ELF-1 (cell line): ENCODE measurements around the gene GPX4.

Source experiments
- DNase-seq: peaks from one replicate; pipeline ENCODE4 v3.0.0-alpha.2; 2016; ENCODE audit warnings: low read depth, low spot score

Gene GPX4

DNA sequence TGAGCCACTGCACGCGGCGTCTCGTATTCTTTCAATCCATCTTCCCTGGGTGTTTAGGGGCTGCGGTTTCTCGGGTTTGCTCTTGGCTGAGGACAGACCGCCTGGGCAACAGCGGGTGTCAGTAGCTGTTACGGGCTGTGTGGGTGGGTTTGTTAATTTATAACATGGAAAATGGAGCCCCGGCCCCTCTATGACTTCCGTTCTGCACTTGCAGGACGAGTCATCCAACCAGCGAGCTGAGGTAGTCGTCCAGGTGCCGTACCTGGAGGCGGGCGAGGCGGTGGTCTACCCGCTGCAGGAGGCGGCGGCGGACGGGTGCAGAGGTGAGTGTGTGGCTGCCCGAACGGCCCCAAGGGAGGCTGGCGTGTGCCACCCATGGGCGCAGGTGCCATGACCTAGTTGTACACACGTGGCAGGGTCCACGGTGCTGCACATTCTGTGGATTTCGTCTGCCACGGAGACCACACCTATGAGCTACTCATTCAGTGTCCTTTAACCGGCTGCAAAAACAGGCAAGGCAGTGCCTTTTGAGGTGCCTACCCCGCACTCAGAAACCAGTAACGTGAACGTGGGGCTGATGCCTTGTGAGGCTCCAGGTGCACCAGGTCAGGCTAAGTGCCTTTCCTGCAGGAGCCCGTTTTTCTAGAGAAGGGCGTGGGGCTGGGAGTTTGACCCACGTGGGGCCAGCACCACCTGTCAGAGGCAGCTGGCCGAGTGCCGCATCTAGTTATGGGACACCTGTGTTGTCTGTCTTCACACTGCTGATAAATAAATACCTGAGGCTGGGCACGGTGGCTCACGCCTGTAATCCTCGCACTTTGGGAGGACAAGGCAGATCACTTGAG is 19.5 kb upstream of the GPX4 start:
- no peak for DNase-seq

DNA sequence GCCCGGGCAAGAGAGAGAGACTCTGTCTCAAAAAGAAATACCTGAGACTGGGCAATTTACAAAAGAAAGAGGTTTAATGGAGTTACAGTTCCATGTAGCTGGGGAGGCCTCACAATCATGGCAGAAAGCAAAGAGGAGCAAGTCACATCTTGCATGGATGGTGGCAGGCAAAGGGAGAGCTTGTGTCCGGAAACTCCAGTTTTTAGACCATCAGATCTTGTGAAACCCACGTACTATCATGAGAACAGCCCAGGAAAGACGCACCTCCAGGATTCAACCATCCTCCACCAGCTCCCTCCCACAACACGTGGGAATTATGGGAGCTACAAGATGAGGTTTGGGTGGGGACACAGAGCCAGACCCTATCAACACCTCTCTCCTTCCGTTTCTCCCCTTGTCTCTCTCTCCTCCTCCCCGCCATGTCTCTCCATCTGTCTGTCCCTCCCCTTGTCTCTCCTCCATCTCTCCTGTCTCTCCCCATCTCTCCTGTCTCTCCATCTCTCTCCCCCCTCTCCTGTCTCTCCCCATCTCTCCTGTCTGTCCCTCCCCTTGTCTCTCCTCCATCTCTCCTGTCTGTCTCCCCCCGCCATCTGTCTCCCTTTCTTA is 18.6 kb upstream of the GPX4 start:
- no peak for DNase-seq

DNA sequence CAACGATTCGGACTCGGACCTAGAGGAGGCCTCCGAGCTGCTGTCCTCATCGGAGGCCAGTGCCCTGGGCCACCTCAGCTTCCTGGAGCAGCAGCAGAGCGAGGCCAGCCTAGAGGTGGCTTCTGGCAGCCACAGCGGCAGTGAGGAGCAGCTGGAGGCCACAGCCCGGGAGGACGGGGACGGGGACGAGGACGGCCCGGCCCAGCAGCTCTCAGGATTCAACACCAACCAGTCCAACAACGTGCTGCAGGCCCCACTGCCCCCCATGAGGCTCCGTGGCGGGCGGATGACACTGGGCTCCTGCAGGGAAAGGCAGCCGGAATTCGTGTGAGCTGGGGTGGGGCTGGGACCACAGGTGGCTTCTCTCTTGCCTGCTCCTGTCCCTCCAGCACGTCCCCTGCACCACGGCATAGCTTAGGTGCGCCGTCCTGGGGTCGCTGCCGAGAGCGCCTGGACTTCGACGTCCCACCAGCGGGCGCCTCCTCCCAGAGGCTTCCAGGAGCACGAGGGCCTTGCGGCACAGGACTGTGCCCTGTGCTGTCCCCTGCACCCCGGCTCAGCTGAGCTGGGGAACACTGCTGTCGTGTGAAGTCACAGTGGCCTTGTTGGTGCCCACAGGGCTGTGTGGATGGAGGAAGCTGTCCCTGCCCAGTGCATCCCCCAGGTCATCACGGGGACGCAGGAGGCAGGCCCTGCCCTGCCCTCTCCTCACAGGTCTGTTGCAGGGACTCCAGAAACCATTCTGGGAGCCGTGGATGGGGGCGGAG is 17.9 kb upstream of the GPX4 start:
- DNase-seq, result no peak

DNA sequence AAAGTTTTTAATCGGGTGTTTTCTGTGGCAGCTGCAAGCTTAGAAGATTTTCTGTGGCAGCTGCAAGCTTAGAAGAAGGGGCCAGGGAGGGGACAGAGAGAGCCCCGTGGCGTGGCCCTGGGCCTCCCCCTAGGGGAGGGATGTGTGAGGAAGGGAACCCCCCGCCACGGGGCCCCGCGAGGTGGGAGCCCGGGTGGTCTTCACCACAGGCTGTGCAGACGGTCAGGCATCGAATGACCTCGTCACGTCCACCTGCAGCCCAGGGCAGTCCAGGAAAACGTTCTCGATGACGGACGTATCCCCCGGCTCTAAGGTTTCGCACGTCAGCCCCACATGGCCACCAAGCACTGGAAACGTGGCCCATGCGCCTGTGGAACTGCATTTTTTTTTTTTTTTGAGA is 17.2 kb upstream of the GPX4 start:
- DNase-seq, result no peak

- no peak for DNase-seq
Measured at GRCh38 chr19:1087813-1088415, 15.9 kb upstream of the GPX4 start.

DNA sequence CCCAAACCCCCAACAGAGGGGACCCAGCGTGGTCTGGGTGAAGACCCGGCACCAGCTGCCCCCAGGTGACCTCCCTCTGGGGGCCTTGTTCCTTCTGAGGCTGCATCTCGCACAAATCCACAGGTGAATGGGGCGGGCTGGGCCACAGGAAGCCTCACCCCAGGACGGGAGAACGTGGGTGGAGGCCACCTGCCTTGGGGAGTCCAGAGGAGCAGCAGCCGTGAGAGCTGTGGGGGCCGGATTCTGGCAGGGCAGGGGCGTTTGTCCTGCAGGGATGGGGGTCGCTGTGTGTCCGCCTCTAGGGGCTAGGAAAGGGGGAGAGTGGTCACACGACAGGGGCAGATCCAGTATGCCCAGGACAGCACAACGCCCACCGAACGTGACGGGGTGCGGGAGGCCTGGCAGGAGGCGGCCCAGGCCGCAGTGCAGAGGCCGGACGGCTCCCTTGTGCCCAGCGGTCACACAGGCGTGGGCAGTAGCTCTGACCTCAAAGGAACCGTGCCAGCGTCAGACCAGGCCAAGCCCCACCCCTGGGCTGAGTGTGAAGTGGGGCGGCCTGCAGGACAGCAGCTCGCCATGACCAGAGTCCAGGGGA is 15.3 kb upstream of the GPX4 start:
- DNase-seq, result no peak

DNA sequence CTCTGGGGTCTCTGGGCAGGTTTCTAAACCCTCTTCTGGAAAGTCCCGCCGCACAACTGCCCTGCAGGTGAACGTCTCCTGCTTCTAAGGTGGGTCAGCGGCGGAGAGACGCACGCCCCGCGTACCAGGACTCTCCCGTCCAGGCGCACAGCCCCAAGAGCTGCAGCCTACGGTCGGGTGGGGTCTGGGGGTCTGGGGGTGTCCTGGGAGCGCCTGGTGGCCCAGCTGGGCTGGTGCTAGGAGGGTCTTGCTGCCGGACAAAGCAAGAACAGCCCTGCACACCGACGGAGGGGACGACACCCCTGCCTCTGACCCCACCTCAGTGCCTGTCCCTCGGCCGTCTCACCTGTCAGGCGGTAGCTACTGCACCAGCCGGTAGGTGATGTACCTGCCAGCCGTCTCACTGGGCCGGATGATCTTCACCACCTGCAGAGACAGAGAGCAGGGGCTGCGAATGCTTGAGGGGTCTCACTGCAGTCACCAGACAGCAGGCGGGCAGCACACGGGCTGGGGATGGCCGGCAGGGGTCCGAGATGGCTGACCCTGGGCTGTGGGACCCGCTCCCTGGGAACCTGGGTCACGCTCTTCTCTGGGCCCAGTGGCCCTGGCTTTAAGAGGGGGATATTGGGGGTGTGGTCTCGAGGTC is 14.5 kb upstream of the GPX4 start:
- no peak for DNase-seq

- DNase-seq, result no peak
Measured at GRCh38 chr19:1089891-1090290, 13.9 kb upstream of the GPX4 start.

- DNase-seq, result no peak
Measured at GRCh38 chr19:1090731-1091543, 12.9 kb upstream of the GPX4 start.

DNA sequence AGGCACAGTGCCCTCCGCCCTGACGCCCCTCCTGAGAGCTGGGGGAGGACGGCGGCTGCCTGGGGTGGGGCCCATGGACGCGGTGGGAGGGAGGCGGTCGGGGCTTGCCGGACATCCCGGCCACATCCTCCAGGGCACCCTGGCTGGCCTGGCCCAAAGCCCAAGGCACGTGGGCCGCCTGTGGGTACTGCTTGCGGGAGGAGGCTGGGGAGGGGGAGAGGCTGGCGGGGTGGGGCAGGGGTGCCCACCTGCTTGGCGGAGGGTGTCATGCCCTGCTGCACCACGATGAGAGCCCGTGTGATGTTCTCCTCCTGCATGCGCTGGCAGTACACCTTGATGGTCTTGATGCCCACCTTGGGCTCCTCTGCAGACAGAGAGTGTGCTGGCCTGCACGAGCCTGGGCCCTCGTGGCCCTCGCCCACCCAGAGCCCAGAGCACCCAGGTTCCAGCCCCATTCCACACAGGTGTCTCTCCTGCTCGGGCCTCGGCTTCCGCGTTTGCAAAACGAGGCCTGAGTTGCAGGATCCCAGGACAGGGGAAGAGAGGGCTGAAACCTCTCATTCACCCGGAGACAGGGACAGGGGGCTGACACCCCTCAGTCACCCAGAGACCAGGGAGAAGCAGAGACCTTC is 12.1 kb upstream of the GPX4 start:
- no peak for DNase-seq

GRCh38 chr19:1093330-1093729 is 10.5 kb upstream of the GPX4 start:
- no peak for DNase-seq

GRCh38 chr19:1093811-1094553 is 9.8 kb upstream of the GPX4 start:
- no peak for DNase-seq

GRCh38 chr19:1094655-1094977 is 9.2 kb upstream of the GPX4 start:
- no peak for DNase-seq

GRCh38 chr19:1094978-1095701 is 8.7 kb upstream of the GPX4 start, which contains the start of gene POLR2E:
Gene POLR2E (minus strand): TSS chr19:1095375. CDS start chr19:1095315, 60 bp downstream.
- peak; percentile 98 for DNase-seq

- DNase-seq, result no peak
Measured at GRCh38 chr19:1097810-1098176, 6.0 kb upstream of the GPX4 start.

GRCh38 chr19:1098177-1099051 is 5.4 kb upstream of the GPX4 start:
- peak; percentile 62 for DNase-seq

GRCh38 chr19:1101337-1101698 is 2.5 kb upstream of the GPX4 start:
- DNase-seq, result no peak
